Measurements from ENCODE around the gene MESP2.

The MESP2 gene, protein sequence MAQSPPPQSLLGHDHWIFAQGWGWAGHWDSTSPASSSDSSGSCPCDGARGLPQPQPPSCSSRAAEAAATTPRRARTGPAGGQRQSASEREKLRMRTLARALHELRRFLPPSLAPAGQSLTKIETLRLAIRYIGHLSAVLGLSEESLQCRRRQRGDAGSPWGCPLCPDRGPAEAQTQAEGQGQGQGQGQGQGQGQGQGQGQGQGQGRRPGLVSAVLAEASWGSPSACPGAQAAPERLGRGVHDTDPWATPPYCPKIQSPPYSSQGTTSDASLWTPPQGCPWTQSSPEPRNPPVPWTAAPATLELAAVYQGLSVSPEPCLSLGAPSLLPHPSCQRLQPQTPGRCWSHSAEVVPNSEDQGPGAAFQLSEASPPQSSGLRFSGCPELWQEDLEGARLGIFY

DNA sequence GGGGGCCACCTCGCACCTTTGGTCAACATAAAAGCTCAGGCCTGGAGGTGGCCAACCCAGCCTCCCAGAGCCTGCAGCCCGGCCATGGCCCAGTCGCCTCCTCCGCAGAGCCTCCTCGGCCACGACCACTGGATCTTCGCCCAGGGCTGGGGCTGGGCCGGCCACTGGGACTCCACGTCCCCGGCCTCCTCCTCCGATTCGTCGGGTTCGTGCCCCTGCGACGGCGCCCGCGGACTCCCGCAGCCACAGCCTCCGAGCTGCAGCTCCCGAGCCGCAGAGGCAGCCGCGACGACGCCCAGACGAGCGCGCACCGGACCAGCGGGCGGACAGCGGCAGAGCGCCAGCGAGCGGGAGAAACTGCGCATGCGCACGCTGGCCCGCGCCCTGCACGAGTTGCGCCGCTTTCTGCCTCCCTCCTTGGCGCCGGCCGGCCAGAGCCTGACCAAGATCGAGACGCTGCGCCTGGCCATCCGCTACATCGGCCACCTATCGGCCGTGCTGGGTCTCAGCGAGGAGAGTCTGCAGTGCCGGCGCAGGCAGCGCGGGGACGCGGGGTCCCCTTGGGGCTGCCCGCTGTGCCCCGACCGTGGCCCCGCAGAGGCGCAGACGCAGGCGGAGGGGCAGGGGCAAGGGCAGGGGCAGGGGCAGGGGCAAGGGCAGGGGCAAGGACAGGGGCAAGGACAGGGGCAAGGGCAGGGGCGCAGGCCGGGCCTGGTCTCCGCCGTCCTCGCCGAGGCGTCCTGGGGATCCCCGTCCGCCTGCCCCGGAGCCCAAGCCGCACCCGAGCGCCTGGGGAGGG, at the start of gene MESP2:
Gene MESP2, plus strand, starts transcription at position 59 of the 799 bp plus-strand sequence. Its CDS starts 26 bp downstream, at position 85.
- DNase-seq (ENCODE audit: low read depth), result peak; percentile 88

DNA sequence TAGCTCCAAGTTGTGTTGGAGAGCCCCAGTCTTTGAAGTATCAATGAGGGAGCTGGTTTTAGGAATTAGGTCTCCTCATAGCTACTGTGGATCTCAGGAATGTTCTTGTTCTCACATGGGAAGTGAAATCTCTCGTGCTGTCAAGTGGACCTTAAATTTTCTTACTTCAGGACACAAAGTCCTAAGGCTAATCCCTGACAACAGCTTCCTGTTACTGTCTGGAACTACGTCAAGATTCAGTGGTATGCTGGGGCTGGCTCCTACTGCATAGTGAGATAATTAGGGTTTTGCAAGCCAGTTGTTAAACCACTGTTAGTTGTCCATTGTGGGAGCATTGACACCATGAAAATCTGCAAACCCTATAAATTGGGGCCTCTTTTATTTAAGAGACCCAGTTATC, 47.9 kb upstream of the MESP2 start:
- no peak for DNase-seq (ENCODE audit: low read depth)

DNA sequence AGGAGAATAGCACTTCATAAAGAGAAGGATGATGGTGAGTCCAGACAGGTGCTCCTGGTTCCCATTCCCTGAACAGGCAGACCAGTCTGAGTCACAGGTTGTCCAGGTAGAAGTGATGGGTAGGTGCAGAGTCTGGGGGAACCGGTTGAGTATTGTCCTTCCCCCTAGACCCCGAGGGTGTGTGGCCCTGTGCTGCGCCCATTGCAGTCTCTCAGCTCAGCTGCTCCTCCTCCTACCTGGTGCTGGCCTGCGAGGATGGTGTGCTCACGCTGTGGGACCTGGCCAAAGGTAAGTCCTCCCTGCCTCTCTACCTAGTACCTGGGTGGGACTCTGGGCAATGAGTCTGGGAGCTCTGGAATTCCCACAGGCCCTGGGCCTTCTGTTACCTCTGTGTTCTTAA, 44.9 kb upstream of the MESP2 start:
- no peak for DNase-seq (ENCODE audit: low read depth)

DNA sequence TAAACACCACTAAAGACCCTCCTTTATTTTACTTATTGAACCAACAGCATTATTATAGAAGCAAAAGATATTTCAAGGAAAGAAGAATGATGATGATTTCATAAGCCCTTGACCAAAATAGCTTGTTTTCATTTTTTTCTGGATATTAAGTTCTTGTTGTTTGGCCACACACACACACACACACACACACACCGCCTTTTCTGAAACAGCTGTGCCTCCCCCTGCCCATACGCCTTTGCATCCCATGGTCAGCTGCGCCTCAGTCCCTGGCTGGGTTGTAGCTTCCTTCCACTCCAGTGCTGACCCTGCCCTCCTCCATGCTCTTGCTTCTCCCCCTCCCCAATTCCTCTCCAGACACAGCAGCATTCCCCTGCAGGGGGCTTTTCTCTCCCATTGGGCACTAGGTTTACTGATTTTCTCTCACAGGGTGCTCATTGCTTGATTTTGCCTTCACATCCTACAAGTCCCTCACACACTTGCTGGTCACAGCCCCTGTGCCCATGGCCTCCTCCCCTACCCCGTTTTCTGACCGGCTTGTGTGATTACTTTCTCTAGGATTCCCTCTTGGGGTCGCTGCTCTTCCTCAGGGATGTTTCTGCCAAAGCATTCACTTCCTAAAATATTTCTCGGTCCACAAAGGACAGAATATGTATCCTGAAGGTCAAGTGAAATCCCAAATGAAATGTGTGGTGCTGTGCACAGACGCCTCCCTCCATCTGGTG, 43.5 kb upstream of the MESP2 start:
- no peak for DNase-seq (ENCODE audit: low read depth)

DNA sequence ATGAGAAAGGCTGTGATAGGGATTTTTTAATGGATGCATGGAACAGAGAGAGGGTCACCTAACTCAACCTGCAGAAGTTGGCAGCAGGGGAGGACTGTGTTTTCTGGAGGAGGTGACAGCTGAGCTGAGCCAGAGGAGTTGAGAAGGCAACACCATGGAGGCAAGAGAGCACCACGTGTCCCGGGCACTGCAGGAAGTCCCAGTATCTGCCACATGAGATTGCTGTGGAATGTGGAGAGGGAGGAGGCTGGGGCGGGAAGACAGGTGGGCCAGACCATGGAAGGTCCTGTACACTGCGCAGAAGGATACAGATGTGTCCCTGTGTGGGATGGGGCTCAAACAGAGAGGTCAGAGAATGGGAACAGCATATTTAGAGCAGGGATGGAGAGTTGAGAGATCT, 40.4 kb upstream of the MESP2 start:
- DNase-seq (ENCODE audit: low read depth), result no peak

DNA sequence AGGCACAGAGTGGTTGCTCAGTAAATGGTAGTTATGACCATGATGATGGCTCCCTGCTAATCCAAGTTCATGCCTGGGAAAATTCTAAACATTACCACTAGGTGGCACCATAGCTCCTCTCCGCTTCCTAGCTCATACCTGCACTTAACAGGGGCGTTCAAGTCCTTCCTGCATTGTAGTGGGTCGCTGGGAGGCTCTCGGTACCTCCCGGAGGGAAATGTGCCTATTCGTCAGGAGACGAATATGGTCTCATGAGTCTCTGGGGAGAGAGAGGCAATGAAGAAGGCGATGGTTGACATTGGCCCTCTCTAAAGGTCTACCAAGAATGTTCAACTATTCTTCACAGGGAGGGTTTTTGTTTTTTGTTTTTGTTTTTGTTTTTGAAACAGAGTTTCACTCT, 36.0 kb upstream of the MESP2 start:
- DNase-seq (ENCODE audit: low read depth), result peak; percentile 79

DNA sequence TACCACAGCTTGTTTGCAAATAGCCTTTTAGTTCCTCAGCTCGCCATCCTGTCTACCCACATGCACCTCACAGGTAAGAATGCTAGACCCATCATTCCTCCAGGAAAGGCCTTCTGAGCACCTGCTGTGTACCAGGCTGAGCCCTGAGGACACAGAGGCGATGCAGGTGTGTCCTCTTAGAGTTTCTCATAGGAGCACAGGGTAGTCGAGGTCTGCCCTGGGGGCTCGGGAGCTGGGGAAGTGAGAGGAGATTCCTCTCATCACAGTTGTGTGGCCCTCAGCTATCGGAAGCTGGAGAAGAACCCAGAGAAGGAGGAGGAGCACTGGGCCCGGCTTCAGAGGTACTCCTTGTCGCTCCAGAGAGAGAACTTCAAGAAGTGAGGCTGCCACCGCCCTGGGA, 33.1 kb upstream of the MESP2 start:
- no peak for DNase-seq (ENCODE audit: low read depth)

DNA sequence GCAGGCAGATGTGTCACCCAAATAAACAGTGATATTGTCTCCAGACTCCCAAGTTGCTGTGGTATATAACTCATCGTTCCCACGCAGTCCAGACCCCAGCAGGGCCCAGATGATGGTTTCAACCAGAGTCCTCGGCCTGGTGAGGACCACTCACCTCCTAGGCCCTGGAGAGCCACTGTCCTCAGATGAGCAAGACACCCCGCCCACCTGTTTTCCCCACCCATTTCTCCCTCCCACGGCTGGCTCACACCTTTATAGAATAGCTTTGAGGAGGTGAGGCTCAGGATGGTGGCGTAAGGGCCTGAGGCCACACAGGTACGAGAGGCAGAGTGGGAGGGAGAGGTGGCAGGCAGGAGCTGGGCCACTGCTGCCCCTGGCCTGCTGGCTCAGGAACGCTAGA, 32.5 kb upstream of the MESP2 start:
- peak; percentile 60 for DNase-seq (ENCODE audit: low read depth)

DNA sequence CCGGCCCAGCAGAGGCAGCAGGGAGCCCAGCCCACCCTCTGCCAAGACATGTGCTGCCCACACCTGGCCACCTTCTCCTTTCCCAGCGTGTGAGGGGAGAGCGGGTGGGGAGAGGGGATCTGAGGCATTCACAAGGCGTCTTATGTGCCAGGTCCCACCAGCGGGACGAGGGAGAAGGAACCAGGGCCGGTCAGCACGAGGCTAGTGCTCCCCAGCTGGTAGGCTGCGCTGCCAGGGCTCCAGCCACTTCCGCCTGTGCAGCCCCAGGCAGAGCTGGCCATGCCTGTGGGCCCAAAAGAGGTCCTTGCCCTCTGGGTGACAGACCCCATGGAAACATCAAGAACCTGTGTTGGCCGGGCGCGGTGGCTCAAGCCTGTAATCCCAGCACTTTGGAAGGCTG, 31.0 kb upstream of the MESP2 start:
- no peak for DNase-seq (ENCODE audit: low read depth)

DNA sequence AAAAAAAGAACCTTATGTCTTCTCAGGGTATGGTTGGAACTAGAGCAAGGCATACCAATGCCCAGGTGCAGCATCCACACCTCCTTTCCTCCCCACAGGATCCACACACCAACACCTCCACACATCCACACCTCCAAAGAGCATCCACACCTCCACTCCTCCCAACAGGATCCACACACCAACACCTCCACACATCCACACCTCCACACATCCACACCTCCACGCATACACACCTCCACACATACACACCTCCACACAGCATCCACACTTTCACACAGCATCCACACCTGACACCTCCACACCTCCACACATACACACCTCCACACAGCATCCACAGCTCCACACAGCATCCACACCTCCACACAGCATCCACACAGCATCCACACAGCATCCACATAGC, 30.4 kb upstream of the MESP2 start:
- DNase-seq (ENCODE audit: low read depth), result no peak

DNA sequence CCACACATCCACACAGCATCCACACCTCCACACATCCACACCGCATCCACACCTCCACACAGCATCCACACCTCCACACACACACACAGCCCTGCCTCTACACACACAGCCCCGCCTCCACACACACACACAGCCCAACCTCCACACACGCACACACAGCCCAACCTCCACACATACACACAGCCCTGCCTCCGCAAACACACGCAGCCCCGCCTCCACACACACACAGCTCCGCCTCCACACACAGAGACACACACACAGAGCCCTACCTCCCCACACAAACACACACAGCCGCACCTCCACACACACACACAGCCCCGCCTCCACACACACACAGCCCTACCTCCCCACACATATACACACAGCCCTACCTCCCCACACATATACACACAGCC, 29.7 kb upstream of the MESP2 start:
- no peak for DNase-seq (ENCODE audit: low read depth)

DNA sequence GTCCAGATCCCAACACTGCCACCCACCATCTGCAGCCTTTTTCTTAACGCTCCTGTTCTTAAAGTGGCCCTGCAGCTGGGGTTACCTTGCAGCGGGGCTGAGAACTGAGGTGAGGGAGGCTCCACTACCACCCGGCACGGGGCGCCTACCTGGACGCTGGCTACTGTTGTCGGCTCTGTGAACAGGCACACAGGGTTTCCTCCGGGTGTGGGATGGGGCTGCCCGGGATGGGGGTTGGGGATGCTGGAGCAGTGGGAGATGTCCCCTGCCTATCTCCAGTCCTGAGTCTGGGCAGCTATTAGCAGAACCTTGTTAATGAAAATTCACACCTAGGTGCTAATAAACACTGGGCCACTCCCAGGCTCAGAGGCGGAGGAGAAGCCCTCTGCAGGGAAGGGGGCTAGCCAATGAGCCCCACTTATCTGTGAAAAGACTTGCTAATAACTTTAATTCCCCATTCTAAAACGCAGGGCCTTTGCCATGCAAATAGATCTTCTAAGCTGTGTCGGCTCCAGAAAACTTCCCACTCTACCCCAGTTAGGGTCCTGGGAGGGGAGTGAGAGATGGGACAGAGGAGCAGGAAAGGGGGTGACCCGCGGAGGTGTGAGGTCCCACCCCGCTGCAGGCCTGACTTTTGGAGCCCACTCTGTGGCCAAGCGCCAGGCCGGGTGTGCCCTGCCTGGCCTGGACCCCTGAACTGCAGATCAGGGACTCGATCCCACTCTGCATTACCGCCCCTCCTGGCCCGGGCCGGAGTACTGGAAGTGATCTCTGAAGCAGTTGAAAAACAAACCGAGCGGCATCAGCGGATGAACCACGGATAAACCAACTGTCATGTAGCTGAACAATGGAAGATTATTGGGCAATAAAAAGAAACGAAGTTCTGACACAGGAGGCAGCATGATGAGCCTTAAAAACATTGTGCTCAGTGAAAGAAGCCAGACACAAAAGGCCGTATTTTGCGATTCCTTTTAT, 28.1 kb upstream of the MESP2 start:
- no peak for DNase-seq (ENCODE audit: low read depth)

DNA sequence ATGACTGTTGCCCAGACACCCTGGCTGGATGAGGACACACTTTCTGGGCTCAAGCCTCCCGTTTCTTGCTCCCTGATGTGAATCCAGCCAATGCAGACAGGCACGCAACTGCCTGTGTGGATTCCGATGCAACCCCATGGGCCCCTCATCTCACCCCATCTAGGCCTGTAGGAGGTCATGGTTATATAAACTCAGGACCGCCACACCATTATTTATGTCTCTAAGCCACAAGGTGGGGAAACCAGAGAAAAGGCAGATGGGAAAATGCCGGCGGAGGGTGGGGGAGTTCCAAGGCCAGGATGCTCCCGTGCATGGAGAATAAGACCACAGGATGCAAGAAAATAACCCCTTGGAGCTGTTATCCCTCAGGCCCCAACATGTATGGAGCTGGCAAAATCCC, 27.1 kb upstream of the MESP2 start:
- DNase-seq (ENCODE audit: low read depth), result no peak

DNA sequence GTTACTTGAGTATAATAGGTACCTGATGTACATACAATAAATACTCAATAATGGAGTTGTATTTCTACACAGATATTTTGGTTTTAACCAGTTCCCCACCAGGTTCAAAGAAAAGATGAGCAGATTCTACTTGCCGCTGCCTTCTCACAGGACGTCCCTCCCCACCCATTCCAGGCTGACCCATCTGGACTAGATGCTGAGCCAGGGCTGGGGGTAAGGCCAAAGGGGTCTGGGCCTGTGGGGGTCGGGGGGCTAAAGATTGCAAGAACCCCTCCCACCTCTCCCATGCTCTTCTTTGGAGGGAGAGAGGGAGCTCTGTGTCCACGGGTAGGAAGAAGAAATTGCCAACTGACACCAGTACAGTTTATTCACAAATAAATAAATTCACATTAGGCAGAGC, 26.6 kb upstream of the MESP2 start:
- DNase-seq (ENCODE audit: low read depth), result no peak

DNA sequence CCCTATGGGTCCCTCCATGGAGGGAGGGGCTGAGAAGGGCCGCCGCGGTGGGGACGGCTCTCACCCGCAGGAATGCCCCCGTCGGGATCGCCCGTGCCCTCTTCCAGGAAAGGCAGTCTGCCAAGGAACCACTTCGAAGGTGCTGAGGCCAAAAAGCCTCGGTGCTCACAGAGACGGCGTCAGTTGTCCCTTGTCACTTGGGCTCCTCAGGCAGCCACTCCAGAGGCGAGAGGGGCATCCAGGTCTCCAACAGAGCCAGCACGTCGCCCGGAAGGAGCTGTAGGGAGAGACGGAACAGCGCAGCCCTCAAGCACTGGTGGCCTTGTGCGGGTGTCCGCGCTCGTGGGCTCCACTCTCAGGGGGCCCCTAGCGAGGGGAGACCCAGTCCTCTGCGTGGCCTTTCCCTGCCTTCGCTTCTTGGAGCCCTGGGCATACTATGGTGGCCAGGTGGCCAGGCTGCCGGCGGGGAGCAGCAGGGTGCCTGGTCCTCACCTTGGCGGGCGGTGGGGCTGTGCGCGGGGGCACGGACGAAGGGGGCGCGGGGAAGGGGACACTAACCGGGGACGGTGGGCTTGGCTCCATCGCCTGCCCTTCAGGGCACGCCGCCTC, 26.1 kb upstream of the MESP2 start:
- DNase-seq (ENCODE audit: low read depth), result no peak

DNA sequence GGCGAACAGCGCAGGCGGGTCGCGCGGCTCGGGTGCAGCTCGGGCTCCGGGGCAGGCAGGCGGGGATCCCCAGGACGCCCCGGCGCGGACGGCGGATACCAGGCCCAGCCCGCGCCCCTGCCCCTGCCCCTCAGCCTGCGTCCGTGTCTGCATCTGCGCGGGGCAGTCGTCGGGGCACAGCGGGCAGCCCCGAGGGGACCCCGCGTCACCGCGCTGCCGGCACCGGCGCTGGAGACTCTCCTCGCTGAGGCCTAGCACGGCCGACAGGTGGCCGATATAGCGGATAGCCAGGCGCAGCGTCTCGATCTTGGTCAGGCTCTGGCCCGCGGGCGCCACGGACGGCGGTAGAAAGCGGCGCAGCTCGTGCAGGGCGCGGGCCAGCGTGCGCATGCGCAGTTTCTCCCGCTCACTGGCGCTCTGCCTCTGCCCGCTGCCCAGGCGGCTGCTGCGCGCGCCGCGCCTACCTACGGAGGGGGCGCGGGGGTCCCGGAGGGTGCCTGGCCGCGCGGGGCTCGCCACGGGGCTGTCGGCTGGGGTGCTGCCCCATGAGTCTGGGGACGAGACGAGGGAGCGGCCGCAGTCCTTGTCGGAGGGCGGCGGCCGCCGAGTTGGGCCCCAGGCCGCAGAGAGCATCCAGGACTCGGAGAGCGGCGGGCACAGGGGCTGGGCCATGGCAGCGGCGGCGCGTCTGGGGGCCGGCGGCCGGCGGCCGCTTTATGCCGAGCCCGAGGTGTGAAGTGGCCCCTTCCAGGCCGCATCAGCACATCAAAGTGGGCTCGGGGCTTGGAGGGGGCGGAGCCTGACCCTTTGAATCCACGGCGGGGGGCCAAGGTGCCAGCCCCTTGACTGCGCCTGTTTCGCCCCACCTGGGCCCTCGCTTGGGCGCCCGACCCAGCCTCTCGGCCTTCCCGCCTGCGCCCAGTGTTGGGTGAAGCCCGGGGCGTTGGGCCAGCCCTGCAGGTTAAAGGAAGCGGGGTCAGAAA, 25.3 kb upstream of the MESP2 start, which contains the start of gene MESP1:
Gene MESP1, minus strand, starts transcription at position 690 of the 983 bp plus-strand sequence. Its CDS starts 18 bp downstream, at position 672.
- peak; percentile 94 for DNase-seq (ENCODE audit: low read depth)

DNA sequence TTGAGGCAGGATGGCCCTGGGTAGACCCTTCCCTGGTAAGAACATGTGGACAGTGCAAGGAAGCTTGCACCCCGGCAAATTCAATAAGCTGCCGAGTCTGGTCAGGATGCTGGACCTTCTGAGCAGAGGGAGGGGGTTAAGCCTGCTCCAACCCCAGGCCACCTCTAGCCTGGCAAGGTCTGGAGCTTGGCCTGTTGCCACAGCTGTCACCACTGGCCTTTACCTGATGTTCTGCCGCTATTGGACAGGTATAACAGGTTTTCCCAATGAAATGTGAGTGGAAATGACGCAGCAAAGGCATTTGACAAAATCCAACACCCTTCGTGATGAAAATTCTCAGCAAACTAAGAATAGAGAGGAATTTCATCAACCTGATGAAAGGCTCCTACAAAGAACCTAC, 24.4 kb upstream of the MESP2 start:
- DNase-seq (ENCODE audit: low read depth), result no peak

DNA sequence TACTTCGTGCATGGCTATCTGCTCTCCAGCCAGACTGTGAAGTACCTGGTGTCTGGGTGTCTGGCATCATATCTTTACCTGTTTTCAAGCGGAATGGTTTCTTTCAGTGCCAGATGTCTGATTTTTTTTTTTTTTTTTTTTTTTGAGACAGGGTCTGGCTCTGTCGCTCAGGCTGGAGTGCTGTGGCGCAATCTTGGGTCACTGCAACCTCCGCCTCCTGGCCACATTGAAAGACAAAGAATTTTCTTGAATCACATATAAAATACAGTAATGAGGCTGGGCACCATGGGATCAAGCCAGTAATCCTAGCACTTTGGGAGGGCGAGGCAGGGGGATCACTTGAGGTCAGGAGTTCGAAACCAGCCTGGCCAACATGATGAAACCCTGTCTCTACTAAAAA, 22.3 kb upstream of the MESP2 start:
- no peak for DNase-seq (ENCODE audit: low read depth)

DNA sequence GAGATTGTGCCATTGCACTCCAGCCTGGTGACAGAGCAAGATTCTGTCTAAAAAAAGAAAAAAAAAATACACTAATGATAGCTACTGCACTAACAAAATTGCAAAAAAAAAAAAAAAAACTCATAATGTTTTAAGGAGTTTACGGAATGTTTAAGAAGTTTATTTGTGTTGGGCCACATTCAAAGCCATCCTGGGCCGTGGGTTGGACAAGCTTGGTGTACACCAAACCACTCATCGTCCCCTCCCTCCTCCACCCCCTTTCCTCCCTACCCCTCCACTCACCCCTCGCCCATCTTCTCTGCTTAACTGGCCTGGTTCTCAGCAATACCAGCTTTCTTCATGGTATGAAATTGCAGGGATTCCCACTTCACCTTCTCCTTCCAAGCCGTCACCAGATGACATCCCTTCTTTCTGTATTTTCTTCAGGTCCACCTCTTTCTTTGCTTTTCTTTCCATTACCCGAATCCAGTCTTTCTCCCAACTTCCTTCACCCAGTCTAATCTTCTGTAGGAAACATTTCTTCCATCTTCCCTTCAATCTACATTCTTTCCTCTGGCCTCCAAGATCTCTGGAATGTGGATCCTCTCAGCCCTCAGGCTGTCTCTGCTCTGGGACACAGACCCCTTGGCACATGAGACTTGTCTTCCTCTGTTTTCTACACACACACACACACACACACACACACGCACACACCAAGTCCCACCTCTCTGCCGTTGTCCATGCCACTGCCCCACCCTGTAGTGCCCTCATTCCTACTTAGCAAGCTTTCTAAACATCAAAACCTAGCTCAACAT, 21.6 kb upstream of the MESP2 start:
- DNase-seq (ENCODE audit: low read depth), result peak; percentile 47
